ENCODE data around the gene FBXL22. TPM values are rescaled to one million over a fixed set of nuclear protein-coding genes. Genes with fewer than 3 reads are reported as not detected.

FBXL22 gene
- total and polyA plus RNA-seq, 2 donors (not counting 1 experiment from before 2014, with no cell fraction given) = 0.50 to 0.87 TPM

GRCh38 chr15:63597821-63598220, 634 bp downstream of the FBXL22 start:
- H2AFZ ChIP-seq (ENCODE audit: low read length) = no peak overlapping the region
- no peaks in the 10 kb centered on the region for H3K27me3 ChIP-seq (ENCODE audit: control insufficient read depth, insufficient read depth, low read length)
- no peak for DNase-seq (ENCODE audit: low read depth in 2 of 2)
- peaks cover 19% of the 10 kb centered on the region for H3K4me1 ChIP-seq (ENCODE audit: control insufficient read depth, extremely low read depth, insufficient read depth, low read length)
- H3K36me3 ChIP-seq (ENCODE audit: control insufficient read depth, insufficient read depth, low read length) = no peaks in the 10 kb centered on the region
- H3K9me3 ChIP-seq (ENCODE audit: control insufficient read depth, insufficient read depth, low read depth, low read length) = no peaks in the 10 kb centered on the region
- no peak for TF ChIP-seq EZH2 (IDR thresholded peaks at IDR 0.05; ENCODE audit: low read length, missing control alignments)
- no peak for TF ChIP-seq CTCF (conservative IDR thresholded peaks at IDR 0.05 in 1 of 2, IDR thresholded peaks at IDR 0.05 in 1 of 2; ENCODE audit: low read depth in 1 of 2, low read length in 2 of 2)
- H3K4me2 ChIP-seq (ENCODE audit: extremely low read depth, insufficient read depth, low read length) = no peak overlapping the region
- no peaks in the 10 kb centered on the region for H3K79me2 ChIP-seq (ENCODE audit: control insufficient read depth, insufficient read depth, low read length)
- H3K27ac ChIP-seq (ENCODE audit: insufficient read depth, low read length) = no peak overlapping the region
- H4K20me1 ChIP-seq (ENCODE audit: control insufficient read depth, extremely low read depth, insufficient read depth, low read length) = no peaks in the 10 kb centered on the region
- no peak overlapping the region for H3K4me3 ChIP-seq (replicated peaks in 1 of 4; ENCODE audit: control extremely low read depth in 1 of 4, insufficient read depth in 1 of 4, low read depth in 3 of 4, low read length in 4 of 4)
- no peak overlapping the region for H3K9ac ChIP-seq (ENCODE audit: insufficient read depth, low read length)

DNA sequence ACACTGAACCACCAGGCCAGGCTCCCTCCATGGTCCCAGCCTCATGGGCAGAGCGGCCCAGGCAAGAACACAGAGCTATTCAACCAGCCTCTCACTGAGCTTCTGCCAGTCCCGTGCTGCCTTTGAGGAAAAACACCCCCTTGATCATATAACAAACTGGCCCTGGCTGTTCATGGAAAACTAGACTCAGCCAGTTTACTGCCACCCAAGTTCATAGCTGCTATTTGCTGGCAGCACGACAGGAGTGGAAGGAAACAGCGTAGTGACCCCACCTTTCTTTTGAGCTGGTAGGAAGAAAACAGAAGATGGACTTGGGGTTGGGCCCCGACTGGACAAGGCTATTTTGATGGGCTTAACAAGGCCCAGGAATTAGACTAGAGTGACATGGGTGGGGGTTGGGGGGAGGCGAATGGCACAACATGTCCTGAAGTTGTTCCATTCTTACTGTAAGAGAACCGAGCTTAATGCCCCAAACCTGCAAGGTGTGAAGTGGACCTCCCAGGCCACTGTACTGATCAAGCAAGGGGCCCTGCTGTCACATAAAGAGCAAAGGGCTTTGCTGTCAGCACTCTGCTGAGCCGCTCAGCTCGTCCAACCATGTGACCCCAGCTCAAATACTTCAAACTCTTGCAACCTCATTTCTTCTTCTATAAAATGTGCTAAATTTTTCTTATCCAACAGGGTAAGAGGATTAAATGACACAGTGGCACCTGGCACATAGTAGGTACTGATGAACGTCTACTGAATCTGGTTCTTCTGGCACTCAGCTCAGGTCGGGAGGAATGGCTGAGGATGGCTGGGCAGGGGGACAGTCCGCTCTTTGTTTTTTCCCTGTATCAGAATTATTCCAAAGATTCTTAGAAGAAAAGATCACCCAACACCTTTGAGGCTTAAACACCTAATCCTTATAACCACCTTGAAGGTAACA, 1.6 kb downstream of the FBXL22 start:
- Histone ChIP-seq H2AFZ (ENCODE audit: low read length) (no peak overlapping the region), H3K4me2 (ENCODE audit: extremely low read depth, insufficient read depth, low read length) (no peak overlapping the region), H3K4me3 (replicated peaks in 1 of 4; ENCODE audit: control extremely low read depth in 1 of 4, insufficient read depth in 1 of 4, low read depth in 3 of 4, low read length in 4 of 4) (no peak overlapping the region), H4K20me1 (ENCODE audit: control insufficient read depth, extremely low read depth, insufficient read depth, low read length) (no peaks in the 10 kb centered on the region), H3K79me2 (ENCODE audit: control insufficient read depth, insufficient read depth, low read length) (no peaks in the 10 kb centered on the region), H3K27ac (ENCODE audit: insufficient read depth, low read length) (no peak overlapping the region), H3K9me3 (ENCODE audit: control insufficient read depth, insufficient read depth, low read depth, low read length) (no peaks in the 10 kb centered on the region), H3K4me1 (ENCODE audit: control insufficient read depth, extremely low read depth, insufficient read depth, low read length) (peaks cover 19% of the 10 kb centered on the region), H3K36me3 (ENCODE audit: control insufficient read depth, insufficient read depth, low read length) (no peaks in the 10 kb centered on the region), H3K9ac (ENCODE audit: insufficient read depth, low read length) (no peak overlapping the region), H3K27me3 (ENCODE audit: control insufficient read depth, insufficient read depth, low read length) (no peaks in the 10 kb centered on the region)
- peak; percentile 26 to 32 for DNase-seq (ENCODE audit: low read depth in 2 of 2)
- TF ChIP-seq EZH2 (IDR thresholded peaks at IDR 0.05; ENCODE audit: low read length, missing control alignments) (no peak), CTCF (conservative IDR thresholded peaks at IDR 0.05 in 1 of 2, IDR thresholded peaks at IDR 0.05 in 1 of 2; ENCODE audit: low read depth in 1 of 2, low read length in 2 of 2) (no peak)

GRCh38 chr15:63599401-63600000, 2.3 kb downstream of the FBXL22 start:
- Histone ChIP-seq H3K27me3 (ENCODE audit: control insufficient read depth, insufficient read depth, low read length) (no peaks in the 10 kb centered on the region), H3K4me1 (ENCODE audit: control insufficient read depth, extremely low read depth, insufficient read depth, low read length) (peaks cover 19% of the 10 kb centered on the region), H3K79me2 (ENCODE audit: control insufficient read depth, insufficient read depth, low read length) (no peaks in the 10 kb centered on the region), H3K27ac (ENCODE audit: insufficient read depth, low read length) (no peak overlapping the region), H3K4me3 (replicated peaks in 1 of 4; ENCODE audit: control extremely low read depth in 1 of 4, insufficient read depth in 1 of 4, low read depth in 3 of 4, low read length in 4 of 4) (peak overlapping the region in 1 of 4 experiments; percentile 66), H3K36me3 (ENCODE audit: control insufficient read depth, insufficient read depth, low read length) (no peaks in the 10 kb centered on the region), H3K4me2 (ENCODE audit: extremely low read depth, insufficient read depth, low read length) (peak overlapping the region; percentile 86), H4K20me1 (ENCODE audit: control insufficient read depth, extremely low read depth, insufficient read depth, low read length) (no peaks in the 10 kb centered on the region), H3K9me3 (ENCODE audit: control insufficient read depth, insufficient read depth, low read depth, low read length) (no peaks in the 10 kb centered on the region), H3K9ac (ENCODE audit: insufficient read depth, low read length) (no peak overlapping the region), H2AFZ (ENCODE audit: low read length) (no peak overlapping the region)
- peak; percentile 34 to 42 for DNase-seq (ENCODE audit: low read depth in 2 of 2)
- TF ChIP-seq EZH2 (IDR thresholded peaks at IDR 0.05; ENCODE audit: low read length, missing control alignments) = no peak
- TF ChIP-seq CTCF (conservative IDR thresholded peaks at IDR 0.05 in 1 of 2, IDR thresholded peaks at IDR 0.05 in 1 of 2; ENCODE audit: low read depth in 1 of 2, low read length in 2 of 2) = peak; percentile 42 to 50
